Measurements from ENCODE around the gene GTPBP3. TPM values are rescaled to one million over a fixed set of nuclear protein-coding genes. Genes with fewer than 3 reads are reported as not detected.
A peak's percentile ranks its signal among the peaks of the same experiment; 100 is the strongest.

The GTPBP3 gene
- total and polyA plus RNA-seq, 2 of the 13 experiments (the other 11 are each of a cell fraction or from before 2014, with no cell fraction given), result 17.5 to 30.0 TPM

DNA sequence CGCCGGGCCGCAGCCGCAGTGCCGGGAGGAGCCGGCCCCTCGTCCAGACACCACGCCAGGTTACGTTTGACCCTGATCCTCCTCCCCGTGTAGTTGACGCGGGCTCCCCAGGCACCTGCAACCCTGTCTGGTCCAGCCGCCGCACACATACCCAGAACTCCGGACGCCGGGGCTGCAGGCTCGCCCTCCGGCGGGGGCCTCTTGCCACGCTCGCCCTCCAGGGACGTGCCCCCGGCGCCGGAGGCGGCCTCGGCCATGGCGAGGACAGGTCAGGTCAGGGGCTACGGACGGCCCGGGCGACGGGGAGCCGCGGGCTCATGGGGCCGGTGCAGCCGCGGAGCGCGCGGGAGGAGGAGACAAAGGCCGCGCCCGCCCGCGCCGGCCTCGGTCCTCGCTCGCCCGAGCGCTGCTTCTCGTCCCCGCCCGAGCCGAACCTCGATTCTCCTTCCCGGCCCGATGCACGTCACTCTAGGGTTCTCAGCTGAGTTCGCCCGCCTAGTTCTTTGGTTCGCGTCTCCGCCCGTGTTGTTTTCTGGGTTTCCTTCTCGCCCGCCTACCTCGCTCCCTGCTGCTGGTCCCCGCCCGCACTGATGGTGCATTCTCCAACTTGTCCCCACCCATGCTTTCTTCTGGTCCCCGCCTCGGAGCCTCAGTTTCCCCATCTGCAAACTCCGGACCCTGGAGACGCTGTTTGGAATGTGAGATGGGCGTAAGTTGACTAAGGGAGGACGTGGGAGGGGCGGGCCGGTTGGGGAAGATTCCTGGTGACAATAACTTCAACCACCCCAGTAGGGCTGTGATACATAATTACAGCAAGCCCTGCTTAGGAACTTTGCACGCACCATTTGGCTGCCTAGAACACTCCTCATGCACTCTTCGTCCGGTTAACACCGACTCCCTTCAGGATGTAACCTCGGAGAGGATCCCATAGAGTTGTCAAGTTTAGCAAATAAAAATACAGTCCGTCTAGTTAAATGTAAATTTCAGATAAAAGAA lies 2.6 kb upstream of the GTPBP3 start, which contains the start of gene ANO8:
Gene ANO8, minus strand, starts transcription at position 442 of the 996 bp plus-strand sequence. Its CDS starts 185 bp downstream, at position 257.
- peaks cover 7% of the 10 kb centered on the region for H3K79me2 ChIP-seq (ENCODE audit: insufficient read depth, low read length)
- in situ Hi-C loops (cut with HindIII; ENCODE audit: extremely low pct_ligation_motif_present, low pct_unique_long_range_greater_than_20kb), result no loop called here
- H3K9me3 ChIP-seq (ENCODE audit: low read length), result no peaks in the 10 kb centered on the region
- H3K9ac ChIP-seq (ENCODE audit: insufficient read depth, low read depth, low read length), result peak within 1 kb of the TSS; percentile 82
- peak within 1 kb of the TSS; percentile 54 for H2AFZ ChIP-seq (ENCODE audit: low read length)
- H3K27ac ChIP-seq (ENCODE audit: extremely low read length, insufficient read depth, low read length), result peak within 1 kb of the TSS; percentile 68
- POLR2A ChIA-PET, result interaction anchor here (0.6 to 3.7 kb wide), 7 partner anchors 17 to 120 kb away, joined by 3 to 37 read pairs (median 4); partner anchors contain the start of genes DDA1 and USE1
- intact Hi-C loops (cut with micrococcal nuclease; ENCODE audit: unreplicated experiment), result loop anchor here (5.0 kb wide), 1 partner anchor 73 kb away; the partner anchor contains the start of gene BST2
- DNase-seq (ENCODE audit: low spot score), result peak; percentile 91
- CTCF ChIA-PET (ENCODE audit: low intra/inter-chr PET ratio, low total read pairs), result no interaction called here
- H3K4me1 ChIP-seq (ENCODE audit: insufficient read depth, low read length), result peaks cover 55% of the 10 kb centered on the region
- peak; percentile 61 for ATAC-seq
- BruUV-seq (replicated peaks), result no TSS peak
- H4K20me1 ChIP-seq (ENCODE audit: insufficient read depth, low read length), result no peaks in the 10 kb centered on the region
- peak within 1 kb of the TSS; percentile 91 for H3K4me2 ChIP-seq (ENCODE audit: low read depth, low read length)
- peak within 1 kb of the TSS; percentile 70 to 91 (median 77) for H3K4me3 ChIP-seq (replicated peaks in 1 of 3; ENCODE audit: insufficient read depth in 1 of 3, low read depth in 2 of 3, low read length in 3 of 3)
- no peaks in the 10 kb centered on the region; a peak in 1 of 5 replicates for H3K27me3 ChIP-seq (ENCODE audit: control insufficient read depth in 1 of 2, insufficient read depth in 2 of 2, low read length in 2 of 2)
- 0 out of 5 replicates have a peak, but pooled peaks cover 0 to 4% of the 10 kb centered on the region in 2 experiments for H3K36me3 ChIP-seq (replicated peaks in 1 of 2; ENCODE audit: control insufficient read depth in 1 of 2, insufficient read depth in 2 of 2, low read length in 2 of 2)
- FAIRE-seq, result peak; percentile 64
- 4% methylated on average over 34 of the region's 86 CpGs for WGBS (ENCODE audit: low lambda C conversion rate)
- TF ChIP-seq THAP8 (CRISPR knock-in tag; IDR thresholded peaks at IDR 0.05; ENCODE audit: borderline replicate concordance) (no peak), MAX (IDR thresholded peaks at IDR 0.05) (peak; percentile 86), HINFP (CRISPR knock-in tag; IDR thresholded peaks at IDR 0.05; ENCODE audit: low read depth) (peak; percentile 91; the same call in 1 of the 2 replicates), MEIS2 (CRISPR knock-in tag; IDR thresholded peaks at IDR 0.05) (peak; percentile 79; the same call in 1 of the 2 replicates), ZNF430 (CRISPR knock-in tag; IDR thresholded peaks at IDR 0.05) (peak; percentile 61; the same call in 1 of the 2 replicates), NPAS2 (CRISPR knock-in tag; IDR thresholded peaks at IDR 0.05; ENCODE audit: borderline replicate concordance) (no peak), RFXAP (CRISPR knock-in tag; IDR thresholded peaks at IDR 0.05; ENCODE audit: borderline replicate concordance) (peak; percentile 62), POLR2AphosphoS5 (IDR thresholded peaks at IDR 0.05; ENCODE audit: low read depth, low read length) (no peak), ZMYM3 (CRISPR knock-in tag; IDR thresholded peaks at IDR 0.05) (peak; percentile 87), THAP7 (CRISPR knock-in tag; IDR thresholded peaks at IDR 0.05) (0 out of 2 replicates have a peak, but pooled peaks have one; percentile 21), CTCF (CRISPR knock-in tag; IDR thresholded peaks at IDR 0.05) (0 out of 2 replicates have a peak, but pooled peaks have one; percentile 23), ZNF337 (CRISPR knock-in tag; IDR thresholded peaks at IDR 0.05; ENCODE audit: borderline replicate concordance, low read depth) (no peak), TBP (CRISPR knock-in tag; IDR thresholded peaks at IDR 0.05) (0 out of 2 replicates have a peak, but pooled peaks have one; percentile 59)
- TF ChIP-seq, protein P1, sequence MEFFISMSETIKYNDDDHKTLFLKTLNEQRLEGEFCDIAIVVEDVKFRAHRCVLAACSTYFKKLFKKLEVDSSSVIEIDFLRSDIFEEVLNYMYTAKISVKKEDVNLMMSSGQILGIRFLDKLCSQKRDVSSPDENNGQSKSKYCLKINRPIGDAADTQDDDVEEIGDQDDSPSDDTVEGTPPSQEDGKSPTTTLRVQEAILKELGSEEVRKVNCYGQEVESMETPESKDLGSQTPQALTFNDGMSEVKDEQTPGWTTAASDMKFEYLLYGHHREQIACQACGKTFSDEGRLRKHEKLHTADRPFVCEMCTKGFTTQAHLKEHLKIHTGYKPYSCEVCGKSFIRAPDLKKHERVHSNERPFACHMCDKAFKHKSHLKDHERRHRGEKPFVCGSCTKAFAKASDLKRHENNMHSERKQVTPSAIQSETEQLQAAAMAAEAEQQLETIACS (CRISPR knock-in tag; IDR thresholded peaks at IDR 0.05), result peak; percentile 55
- TF ChIP-seq, protein P2, sequence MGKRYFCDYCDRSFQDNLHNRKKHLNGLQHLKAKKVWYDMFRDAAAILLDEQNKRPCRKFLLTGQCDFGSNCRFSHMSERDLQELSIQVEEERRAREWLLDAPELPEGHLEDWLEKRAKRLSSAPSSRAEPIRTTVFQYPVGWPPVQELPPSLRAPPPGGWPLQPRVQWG (CRISPR knock-in tag; IDR thresholded peaks at IDR 0.05; ENCODE audit: borderline replicate concordance, low read depth), result no peak
